SHP77 treated with DMSO at 0.1 percent for 48 hours (cell line): ENCODE results near the gene TMEM271.

Experiments
- DNase-seq: peaks from one replicate; lab custom pipeline; 2025; lab: John Stamatoyannopoulos, UW

TMEM271 gene

GRCh38 chr4:534101-534575, 42.0 kb downstream of the TMEM271 start:
- DNase-seq = no peak

- DNase-seq = no peak
These were observed 42.6 kb downstream of the TMEM271 start for GRCh38 chr4:533318-534100.

GRCh38 chr4:532588-533317, 43.3 kb downstream of the TMEM271 start:
- no peak for DNase-seq

DNA sequence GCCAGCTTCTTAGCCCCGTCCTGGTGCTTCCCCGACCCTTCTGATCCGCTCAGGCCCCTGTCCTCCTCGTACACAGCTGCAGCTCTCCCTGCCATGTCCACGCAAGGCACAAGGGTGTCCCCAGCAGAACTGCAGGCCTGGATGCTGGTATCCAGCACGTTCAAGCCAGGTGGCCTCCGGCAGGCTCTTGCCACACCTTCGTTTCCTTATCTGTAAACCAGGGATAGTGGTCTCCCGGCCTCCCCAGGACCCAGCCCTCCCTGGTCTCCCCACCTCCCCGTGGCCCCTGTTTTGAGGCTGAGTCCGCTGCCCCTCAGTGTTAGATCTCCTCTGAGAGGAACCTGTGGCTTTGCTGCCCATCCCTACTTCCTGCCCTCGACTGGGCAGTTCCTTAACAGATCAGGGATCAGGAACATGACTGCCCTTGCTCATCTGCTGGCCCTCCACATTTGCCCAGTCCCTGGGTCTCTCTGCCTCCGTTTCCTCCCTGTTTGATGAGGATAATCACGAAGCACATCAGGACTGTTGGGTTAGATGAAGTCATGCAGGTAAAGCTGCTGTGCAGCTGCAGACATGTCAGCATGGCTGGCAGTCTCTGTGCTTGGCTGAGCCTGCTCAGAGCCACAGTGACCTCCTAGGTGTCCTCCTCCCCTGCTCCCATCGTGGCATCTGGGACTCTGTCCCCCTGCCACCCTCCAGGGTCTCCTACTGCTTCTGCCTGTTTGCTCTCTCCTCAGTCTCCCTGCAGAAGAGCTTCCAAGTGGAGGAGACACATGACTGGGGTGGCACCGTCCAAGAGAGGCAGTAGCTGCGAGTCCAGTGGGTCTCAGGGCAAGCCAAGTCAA, 44.2 kb downstream of the TMEM271 start:
- DNase-seq = no peak

DNA sequence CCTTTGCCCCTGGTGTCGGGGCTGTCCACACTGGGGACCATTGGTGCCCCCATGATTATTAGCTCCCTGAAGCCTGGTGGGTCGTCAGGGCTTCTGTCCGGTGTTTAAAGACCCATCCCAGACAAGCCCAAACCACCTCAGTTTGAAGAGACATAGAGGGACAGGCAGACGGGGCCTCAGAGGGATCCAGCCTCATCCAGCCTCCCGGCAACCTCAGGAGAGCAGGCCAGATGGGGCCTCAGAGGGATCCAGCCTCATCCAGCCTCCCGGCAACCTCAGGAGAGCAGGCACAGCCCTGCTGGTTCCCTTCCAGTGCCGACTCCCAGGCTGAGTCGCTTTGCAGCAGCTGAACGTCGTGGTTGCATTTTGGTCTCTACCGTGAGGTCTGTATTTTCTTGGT, 45.0 kb downstream of the TMEM271 start:
- no peak for DNase-seq

DNA sequence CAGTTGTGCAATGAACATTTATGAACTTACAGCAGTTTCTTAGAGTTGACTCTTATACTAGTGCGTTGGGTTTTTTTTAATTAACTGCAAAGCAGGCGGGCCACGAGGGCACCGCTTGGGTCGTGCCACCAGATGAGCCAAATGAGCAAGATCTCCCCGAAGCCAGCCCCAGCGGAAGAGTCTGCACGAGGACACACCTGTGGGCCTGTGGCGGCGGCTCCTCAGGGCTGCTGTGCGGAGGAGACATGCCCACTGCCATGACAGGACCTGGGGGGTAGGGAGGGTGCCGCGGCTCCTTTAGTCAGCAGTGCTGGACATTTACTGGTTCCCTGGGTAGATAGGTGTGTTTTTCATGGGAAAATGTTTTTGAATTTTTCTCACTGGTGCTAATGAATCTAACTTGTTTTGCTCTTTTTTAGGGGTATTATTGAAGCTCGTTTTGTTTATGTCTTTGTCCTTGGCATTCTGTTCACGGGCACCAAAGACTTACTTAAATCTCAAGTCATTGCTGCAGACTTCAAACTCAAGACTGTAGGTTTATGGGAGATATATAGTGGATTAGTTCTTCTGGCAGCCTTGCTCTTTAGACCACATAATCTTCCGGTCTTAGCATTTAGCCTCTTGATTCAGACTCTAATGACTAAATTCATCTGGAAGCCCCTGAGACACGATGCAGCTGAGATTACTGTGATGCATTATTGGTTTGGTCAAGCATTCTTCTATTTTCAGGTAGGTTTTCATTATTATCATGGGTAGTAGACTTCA, 45.9 kb downstream of the TMEM271 start:
- no peak for DNase-seq

DNA sequence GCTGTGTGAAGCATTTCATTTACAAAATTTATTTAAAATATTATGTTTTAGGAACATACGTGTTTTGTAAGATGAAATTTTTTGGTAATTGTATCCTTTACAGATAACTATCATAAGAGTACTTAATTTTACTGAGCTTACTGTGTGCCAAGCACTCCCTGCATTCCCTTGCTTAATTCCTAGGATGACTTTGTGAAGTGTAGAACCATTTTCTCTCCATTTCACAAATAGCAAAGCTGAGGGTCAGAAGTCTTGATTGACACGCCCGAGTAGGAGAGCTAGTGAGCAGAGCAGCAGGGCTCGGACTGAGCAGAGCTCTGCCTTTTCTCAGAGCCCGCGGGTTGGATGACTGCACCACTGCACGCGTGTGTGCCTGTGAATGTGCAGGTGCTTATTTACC, 46.5 kb downstream of the TMEM271 start:
- DNase-seq = no peak

- no peak for DNase-seq
These were observed 47.3 kb downstream of the TMEM271 start for GRCh38 chr4:528835-529234.

- DNase-seq = no peak
These were observed 47.8 kb downstream of the TMEM271 start for GRCh38 chr4:528296-528695.

GRCh38 chr4:526971-527460, 49.1 kb downstream of the TMEM271 start:
- no peak for DNase-seq

DNA sequence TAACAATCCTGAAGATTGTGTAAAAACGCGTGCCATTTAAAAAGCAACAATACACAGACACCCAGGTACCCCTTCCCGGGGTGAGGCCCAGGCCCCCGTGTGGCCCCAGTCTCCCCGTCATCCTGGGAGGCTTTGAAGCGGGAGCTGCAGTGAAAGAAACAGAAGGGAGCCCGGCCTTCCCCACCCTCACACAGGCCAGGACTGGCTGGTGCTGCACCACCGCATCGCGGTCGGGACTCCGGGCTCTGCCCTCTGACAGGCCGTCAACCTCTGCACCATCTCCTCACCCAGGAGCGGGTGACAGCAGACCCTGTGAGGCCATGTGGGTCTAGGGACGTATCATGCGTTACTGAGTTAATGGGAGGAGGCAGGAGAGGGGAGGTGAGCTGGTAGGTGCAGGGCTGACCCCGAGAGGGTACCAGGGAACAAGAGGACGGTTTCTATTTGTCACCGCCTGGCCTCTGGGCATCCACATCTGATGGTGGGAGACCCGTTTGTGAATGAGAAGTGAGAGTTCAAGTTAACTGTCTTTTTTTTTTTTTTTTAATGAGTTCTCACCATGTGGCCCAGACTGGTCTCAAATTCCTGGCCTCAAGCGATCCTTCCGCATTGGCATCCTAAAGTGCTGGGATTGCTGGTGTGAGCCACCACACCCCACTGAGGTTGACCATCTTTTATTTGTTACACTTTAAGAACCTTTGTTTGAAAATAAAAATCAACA, 49.7 kb downstream of the TMEM271 start:
- DNase-seq = no peak

- DNase-seq = no peak
These were observed 50.4 kb downstream of the TMEM271 start for GRCh38 chr4:525660-526059.

- no peak for DNase-seq
These were observed 51.9 kb downstream of the TMEM271 start for GRCh38 chr4:524196-524595.
